Sciatic nerve (tissue), 2 donors: ENCODE results near the gene RGPD4. TPM values are rescaled to one million over a fixed set of nuclear protein-coding genes. Genes with fewer than 3 reads are reported as not detected.
"Not testable (repeated sequence)": the region's sequence is repeated elsewhere in the genome, so short reads cannot be mapped to it uniquely, and the experiment has no call there.

ENCODE experiments used
- ATAC-seq: fragments of 200-7000 bp; cut with Tn5 transposase; one replicate; pipeline ENCODE4 v1.9.1; 2020; ENCODE audit warnings: mild to moderate bottlenecking, moderate library complexity
- DNase-seq: peaks from one replicate; pipeline ENCODE4 v3.0.0-alpha.2; 2020; ENCODE audit warnings: low spot score
- intact Hi-C: fragments of 100-400 bp; cut with DNase I; formaldehyde crosslinking; loops from one replicate; pipeline ENCODE4 v1.14.2; 2022
- total RNA-seq: library from RNA; stranded (reverse); fragmentation: NEBNext Ultra II Directional; extraction: Animal tissue kit (Norgen Biotek cat#: 25700); gene quantifications from one replicate; pipeline ENCODE4 v1.2.1, GENCODE V29; 2021
- donor health status: DM: no; HTN: no; CAD: no.
- donor health status: DM: no; HTN: no; CAD: no.

RGPD4 gene
- total RNA-seq, 1 donor from 2014 or later: 0.40 TPM

GRCh38 chr2:107916121-107916520 is 89.4 kb downstream of the RGPD4 start:
- peak; percentile 63 for ATAC-seq
- DNase-seq, intact Hi-C loops: not testable (repeated sequence)

GRCh38 chr2:107916696-107917370 is 90.1 kb downstream of the RGPD4 start:
- intact Hi-C loops, ATAC-seq, DNase-seq: not testable (repeated sequence)

GRCh38 chr2:107927034-107927534 is 100.4 kb downstream of the RGPD4 start:
- ATAC-seq: no peak
- intact Hi-C loops: no loop called here

GRCh38 chr2:107931412-107931811 is 104.7 kb downstream of the RGPD4 start:
- intact Hi-C loops: no loop called here
- ATAC-seq: no peak

More at GRCh38 chr2:107927034-107927534, 100.4 kb downstream of the RGPD4 start:
- DNase-seq: no peak

GRCh38 chr2:107932488-107932887 is 105.8 kb downstream of the RGPD4 start:
- no peak for DNase-seq
- ATAC-seq: no peak
- intact Hi-C loops: no loop called here

More at GRCh38 chr2:107931412-107931811, 104.7 kb downstream of the RGPD4 start:
- DNase-seq: no peak

- intact Hi-C loops: no loop called here
- ATAC-seq: no peak
Measured at GRCh38 chr2:107932979-107933378, 106.3 kb downstream of the RGPD4 start.

GRCh38 chr2:107936433-107937359 is 110.0 kb downstream of the RGPD4 start:
- intact Hi-C loops: no loop called here
- no peak for ATAC-seq
- no peak for DNase-seq

More at GRCh38 chr2:107932979-107933378, 106.3 kb downstream of the RGPD4 start:
- no peak for DNase-seq

Other genes with a start within 250 kb of the RGPD4 start
- not detected for gene SLC5A7, start 159.6 kb downstream of the RGPD4 start, total RNA-seq